Erythroblast (primary cell): Measurements from ENCODE around the gene LAGE3.

ENCODE experiments used
- GATA1 ChIP-seq: IDR thresholded peaks from 2 replicates; pipeline ENCODE4 v1.6.1; 2011; ENCODE audit warnings: low read depth, mild to moderate bottlenecking, control low read depth, low read length, moderate library complexity
- POLR2A ChIP-seq: IDR thresholded peaks from 2 replicates; pipeline ENCODE4 v1.6.1; 2011; ENCODE audit warnings: mild to moderate bottlenecking, low read length

- TF ChIP-seq GATA1 (no peak), POLR2A (peak; percentile 27)
These were observed 41.9 kb downstream of the LAGE3 start, which contains the start of gene GDI1 for GRCh38 chrX:154436983-154437752.
